Endothelial cell of umbilical vein (primary cell): ENCODE data around the gene IFI6. TPM values are rescaled to one million over a fixed set of nuclear protein-coding genes. Genes with fewer than 3 reads are reported as not detected.

Source experiments
- BruUV-seq: library from RNA; stranded (reverse); fragments of 400-500 nt; replicated peaks from 2 replicates; lab custom pipeline; 2021; lab: Mats Ljungman, UMichigan
- CTCF ChIA-PET: fragments of 300-600, 350-600 bp; sonication (Branson Sonifier 250); formaldehyde crosslinking; loops from one replicate; lab custom pipeline; 2021; ENCODE audit warnings: antibody characterized with exemption, inconsistent platforms; lab: Charles Lee
- POLR2A ChIA-PET: fragments of 300-600, 350-600 bp; sonication (Branson Sonifier 250); formaldehyde crosslinking; loops from one replicate; lab custom pipeline; 2021; ENCODE audit warnings: antibody characterized with exemption, inconsistent platforms; lab: Charles Lee
- DNase-seq: peaks from one replicate; pipeline ENCODE4 v3.0.0-alpha.2; 2011; ENCODE audit warnings: low read depth, low spot score
- FAIRE-seq: peaks from 2 replicates; lab custom pipeline; 2011; peaks lifted over from hg19 to GRCh38; lab: Jason Lieb, UNC
- H2AFZ ChIP-seq: 2 replicates; pipeline ENCODE4 v1.6.0; 2012; ENCODE audit warnings: low read depth, low read length, control low read depth, inconsistent platforms
- H3K27ac ChIP-seq: 2 replicates; pipeline ENCODE4 v1.5.1; 2011; ENCODE audit warnings: low read depth, mild to moderate bottlenecking, control low read depth, low read length, moderate library complexity; ENCODE audit not compliant: insufficient read depth
- H3K27me3 ChIP-seq, 2 experiments: 2 replicates each; pipeline versions ENCODE4 v1.6.0 to v1.6.1; 2011; ENCODE audit warnings: low read length in 2 of 2, mixed read lengths in 1 of 2; ENCODE audit not compliant: control insufficient read depth in 2 of 2, insufficient read depth in 2 of 2
- H3K36me3 ChIP-seq, 2 experiments: 2 replicates in 1 of 2; 3 replicates in 1 of 2; pipeline ENCODE4 v1.5.1; 2011; ENCODE audit warnings: low read length in 2 of 2, mild to moderate bottlenecking in 1 of 2, moderate library complexity in 1 of 2; ENCODE audit not compliant: control insufficient read depth in 2 of 2, insufficient read depth in 2 of 2; ENCODE audit errors: extremely low read depth in 1 of 2
- H3K4me1 ChIP-seq: 3 replicates; pipeline ENCODE4 v1.5.1; 2011; ENCODE audit warnings: mild to moderate bottlenecking, low read length; ENCODE audit not compliant: control insufficient read depth, insufficient read depth; ENCODE audit errors: extremely low read depth
- H3K4me2 ChIP-seq: 2 replicates; pipeline ENCODE4 v1.6.1; 2011; ENCODE audit warnings: low read length, control low read depth, mixed read lengths; ENCODE audit not compliant: insufficient read depth
- H3K4me3 ChIP-seq, 3 experiments: fragments of 200-600 bp in 1 of 3; sonication (generic), shearing (Covaris generic) in 1 of 3; replicated peaks in 1 of 3; 2 replicates each; pipeline ENCODE4 v1.5.1; 2011 to 2016; ENCODE audit warnings: control low read depth in 3 of 3, low read length in 3 of 3, mild to moderate bottlenecking in 2 of 3, inconsistent platforms in 1 of 3, low read depth in 1 of 3, moderate library complexity in 1 of 3; ENCODE audit not compliant: insufficient read depth in 1 of 3
- H3K79me2 ChIP-seq: 2 replicates; pipeline ENCODE4 v1.6.0; 2012; ENCODE audit warnings: low read length, inconsistent platforms; ENCODE audit not compliant: control insufficient read depth, insufficient read depth
- H3K9ac ChIP-seq: replicated peaks from 2 replicates; pipeline ENCODE3; 2011; ENCODE audit warnings: low read length, control low read depth; ENCODE audit not compliant: insufficient read depth; ENCODE audit errors: extremely low read depth
- H3K9me1 ChIP-seq: replicated peaks from 3 replicates; pipeline ENCODE4 v1.6.0; 2011; ENCODE audit warnings: mild to moderate bottlenecking, low read length; ENCODE audit not compliant: control insufficient read depth, insufficient read depth; ENCODE audit errors: extremely low read depth
- H3K9me3 ChIP-seq: replicated peaks from 2 replicates; pipeline ENCODE4 v1.5.1; 2012; ENCODE audit warnings: low read length, inconsistent platforms; ENCODE audit not compliant: control insufficient read depth, insufficient read depth
- H4K20me1 ChIP-seq: replicated peaks from 2 replicates; pipeline ENCODE3; 2011; ENCODE audit warnings: mild to moderate bottlenecking, low read length; ENCODE audit not compliant: control insufficient read depth, insufficient read depth; ENCODE audit errors: extremely low read depth
- CTCF ChIP-seq, 2 donors: IDR thresholded peaks; 1 replicate in 1 of 2; 2 replicates in 1 of 2; pipeline ENCODE4 v1.5.1; 2011; ENCODE audit warnings: low read length in 2 of 2, mild to moderate bottlenecking in 2 of 2, moderate library complexity in 2 of 2, control low read depth in 1 of 2, inconsistent platforms in 1 of 2, low read depth in 1 of 2; ENCODE audit not compliant: insufficient read depth in 1 of 2; ENCODE audit errors: extremely low read depth in 1 of 2
- EZH2 ChIP-seq: IDR thresholded peaks from 2 replicates; pipeline ENCODE4 v1.6.1; 2012; ENCODE audit warnings: borderline replicate concordance, low read depth, mild to moderate bottlenecking, moderate library complexity, low read length, inconsistent platforms; ENCODE audit not compliant: severe bottlenecking
- FOS ChIP-seq: IDR thresholded peaks from 2 replicates; pipeline ENCODE4 v1.6.1; 2011; ENCODE audit warnings: mild to moderate bottlenecking, low read length, moderate library complexity, borderline replicate concordance; ENCODE audit not compliant: insufficient read depth
- GATA2 ChIP-seq: IDR thresholded peaks from 2 replicates; pipeline ENCODE4 v1.7.0; 2011; ENCODE audit warnings: low read depth, mild to moderate bottlenecking, moderate library complexity, mixed read lengths, low read length; ENCODE audit not compliant: insufficient read length, insufficient read depth
- JUN ChIP-seq: IDR thresholded peaks from 2 replicates; pipeline ENCODE4 v1.6.1; 2011; ENCODE audit warnings: borderline replicate concordance, low read depth; ENCODE audit not compliant: insufficient read length, insufficient read depth
- MYC ChIP-seq: IDR thresholded peaks from one replicate; pipeline ENCODE4 v1.6.1; 2011; ENCODE audit warnings: mild to moderate bottlenecking, low read depth, low read length
- POLR2A ChIP-seq: IDR thresholded peaks from 2 replicates; pipeline ENCODE4 v1.6.1; 2012; ENCODE audit warnings: low read depth, mild to moderate bottlenecking, control low read depth, low read length
- POLR2AphosphoS5 ChIP-seq: IDR thresholded peaks from 2 replicates; pipeline ENCODE4 v1.6.1; 2012; ENCODE audit warnings: low read depth, mild to moderate bottlenecking, control low read depth, low read length, moderate library complexity; ENCODE audit not compliant: insufficient read depth
- dilution Hi-C: fragments of 300-500 bp; cut with MboI; formaldehyde crosslinking; loops from one replicate; pipeline ENCODE4 v1.15.0; 2019; ENCODE audit warnings: low sequenced_read_pairs; ENCODE audit not compliant: extremely low pct_ligation_motif_present
- intact Hi-C: fragments of 100-400 bp; cut with micrococcal nuclease; formaldehyde crosslinking; loops from one replicate; pipeline ENCODE4 v1.10.0; 2022
- polyA plus RNA-seq, 4 experiments: library from polyadenylated mRNA; depleted of rRNA in 3 of 4; stranded (reverse) in 3 of 4; unstranded in 1 of 4; fragments of >200 nt; gene quantifications; 2 replicates each; pipeline versions ENCODE4 v1.2.1 to v1.2.3, GENCODE V29; 2011 to 2012; ENCODE audit warnings: missing spikeins in 1 of 4
- total RNA-seq: library from RNA; stranded (reverse); gene quantifications from 2 replicates; pipeline ENCODE4 v1.2.3, GENCODE V29; 2021
- TF ChIP-seq, protein P1 (sequence below): IDR thresholded peaks from 2 replicates; pipeline ENCODE4 v1.6.1; 2011; ENCODE audit not compliant: insufficient read depth, insufficient read length

Gene IFI6
- total and polyA plus RNA-seq, 2 donors (not counting 3 experiments of a cell fraction or from before 2014, with no cell fraction given) = 28.4 to 47.9 TPM

- Histone ChIP-seq H2AFZ (no peak overlapping the region), H3K36me3 (no peaks in the 10 kb centered on the region), H3K27ac (no peak overlapping the region), H3K27me3 (no peaks in the 10 kb centered on the region), H3K4me3 (no peak overlapping the region), H3K9me1 (no peaks in the 10 kb centered on the region), H3K9me3 (no peaks in the 10 kb centered on the region), H3K4me2 (no peak overlapping the region), H3K9ac (no peak overlapping the region), H3K79me2 (no peaks in the 10 kb centered on the region), H4K20me1 (no peaks in the 10 kb centered on the region), H3K4me1 (peaks cover 20% of the 10 kb centered on the region)
- BruUV-seq = no TSS peak
- ChIA-PET POLR2A (no interaction called here), CTCF (interaction anchor here (0.9 to 8.6 kb wide), 2 partner anchors 52 to 58 kb away, joined by 3 to 306 read pairs; partner anchors contain the start of gene AHDC1)
- dilution Hi-C loops = no loop called here
- FAIRE-seq (no peak), DNase-seq (no peak)
- intact Hi-C loops = no loop called here
- TF ChIP-seq EZH2 = no peak
- TF ChIP-seq, protein P1, sequence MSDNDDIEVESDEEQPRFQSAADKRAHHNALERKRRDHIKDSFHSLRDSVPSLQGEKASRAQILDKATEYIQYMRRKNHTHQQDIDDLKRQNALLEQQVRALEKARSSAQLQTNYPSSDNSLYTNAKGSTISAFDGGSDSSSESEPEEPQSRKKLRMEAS = no peak
- no peak for TF ChIP-seq FOS
- TF ChIP-seq POLR2AphosphoS5 = no peak
- TF ChIP-seq POLR2A = no peak
- TF ChIP-seq GATA2 = no peak
- TF ChIP-seq CTCF (IDR thresholded peaks at IDR 0.05; ENCODE audit: extremely low read depth in 1 of 2, insufficient read depth in 1 of 2, low read depth in 1 of 2, low read length in 2 of 2) = no peak
- no peak for TF ChIP-seq JUN
- no peak for TF ChIP-seq MYC
Measured at GRCh38 chr1:27668121-27668807, 3.7 kb downstream of the IFI6 start.
